ENCODE results near the gene PHC2.

Gene PHC2, protein sequence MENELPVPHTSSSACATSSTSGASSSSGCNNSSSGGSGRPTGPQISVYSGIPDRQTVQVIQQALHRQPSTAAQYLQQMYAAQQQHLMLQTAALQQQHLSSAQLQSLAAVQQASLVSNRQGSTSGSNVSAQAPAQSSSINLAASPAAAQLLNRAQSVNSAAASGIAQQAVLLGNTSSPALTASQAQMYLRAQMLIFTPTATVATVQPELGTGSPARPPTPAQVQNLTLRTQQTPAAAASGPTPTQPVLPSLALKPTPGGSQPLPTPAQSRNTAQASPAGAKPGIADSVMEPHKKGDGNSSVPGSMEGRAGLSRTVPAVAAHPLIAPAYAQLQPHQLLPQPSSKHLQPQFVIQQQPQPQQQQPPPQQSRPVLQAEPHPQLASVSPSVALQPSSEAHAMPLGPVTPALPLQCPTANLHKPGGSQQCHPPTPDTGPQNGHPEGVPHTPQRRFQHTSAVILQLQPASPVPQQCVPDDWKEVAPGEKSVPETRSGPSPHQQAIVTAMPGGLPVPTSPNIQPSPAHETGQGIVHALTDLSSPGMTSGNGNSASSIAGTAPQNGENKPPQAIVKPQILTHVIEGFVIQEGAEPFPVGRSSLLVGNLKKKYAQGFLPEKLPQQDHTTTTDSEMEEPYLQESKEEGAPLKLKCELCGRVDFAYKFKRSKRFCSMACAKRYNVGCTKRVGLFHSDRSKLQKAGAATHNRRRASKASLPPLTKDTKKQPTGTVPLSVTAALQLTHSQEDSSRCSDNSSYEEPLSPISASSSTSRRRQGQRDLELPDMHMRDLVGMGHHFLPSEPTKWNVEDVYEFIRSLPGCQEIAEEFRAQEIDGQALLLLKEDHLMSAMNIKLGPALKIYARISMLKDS

DNA sequence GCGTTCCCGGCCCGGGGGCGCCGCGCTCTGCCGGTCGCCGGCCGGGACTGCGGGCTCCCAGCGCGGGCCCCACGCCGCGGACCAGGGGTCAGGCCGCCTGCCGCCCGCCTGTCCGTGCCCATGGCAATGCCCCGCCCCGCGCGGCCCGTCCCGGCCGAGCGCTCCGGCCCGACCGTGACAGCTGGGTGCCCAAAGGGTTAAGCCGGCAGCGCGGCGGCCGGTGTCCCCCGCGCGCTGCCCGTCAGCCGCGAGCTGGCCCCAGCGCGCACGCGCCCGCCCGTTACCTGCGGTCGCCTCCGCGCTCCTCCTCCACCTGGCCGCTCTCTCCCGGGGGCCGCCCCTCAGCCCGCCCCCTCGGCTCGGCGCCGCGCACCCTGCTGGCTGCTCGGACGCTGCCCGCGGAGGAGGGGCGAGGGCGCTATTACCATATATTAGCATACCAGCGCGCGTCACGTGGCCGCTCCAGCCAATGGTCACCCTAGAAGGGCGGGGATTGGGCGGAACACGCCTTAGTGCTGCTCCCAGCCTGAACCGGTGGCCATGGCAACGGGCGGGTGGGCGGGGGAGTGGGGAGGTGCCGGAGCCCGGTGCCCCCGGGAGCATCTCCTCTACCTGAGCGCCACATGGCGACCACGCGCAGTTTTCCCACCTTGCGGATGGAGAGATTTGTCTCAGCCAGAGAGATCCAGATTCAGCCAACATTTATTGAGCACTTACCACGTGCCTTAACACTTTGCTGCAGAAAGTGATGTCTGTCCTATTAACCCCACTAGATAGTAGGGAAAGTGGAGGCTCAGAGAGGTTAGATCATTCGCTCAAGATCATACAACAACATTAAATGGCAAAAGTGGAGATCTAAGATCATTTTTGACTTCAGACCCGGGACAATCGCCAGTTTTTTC, at the start of gene PHC2:
PHC2 (minus strand) TSS at position 404 of the 902 bp plus-strand sequence. CDS start 55,556 bp downstream, outside the sequence.
- H3K4me3 ChIP-seq (ENCODE audit: low read depth, low read length, poor library complexity, severe bottlenecking): peak within 1 kb of the TSS; percentile 59
- no peak within 1 kb of the TSS for H3K27ac ChIP-seq (ENCODE audit: low read depth, low read length, poor library complexity, severe bottlenecking)
- H3K9me3 ChIP-seq (ENCODE audit: low read length): no peaks in the 10 kb centered on the region
- no peaks in the 10 kb centered on the region for H4K20me1 ChIP-seq (ENCODE audit: insufficient read depth, low read length)
- H3K4me2 ChIP-seq (ENCODE audit: low read length): peak within 1 kb of the TSS; percentile 68
- no peak within 1 kb of the TSS for H2AFZ ChIP-seq (ENCODE audit: low read length)
- no peaks in the 10 kb centered on the region for H3K36me3 ChIP-seq (ENCODE audit: insufficient read depth, low read length)
- TF ChIP-seq, protein P1, sequence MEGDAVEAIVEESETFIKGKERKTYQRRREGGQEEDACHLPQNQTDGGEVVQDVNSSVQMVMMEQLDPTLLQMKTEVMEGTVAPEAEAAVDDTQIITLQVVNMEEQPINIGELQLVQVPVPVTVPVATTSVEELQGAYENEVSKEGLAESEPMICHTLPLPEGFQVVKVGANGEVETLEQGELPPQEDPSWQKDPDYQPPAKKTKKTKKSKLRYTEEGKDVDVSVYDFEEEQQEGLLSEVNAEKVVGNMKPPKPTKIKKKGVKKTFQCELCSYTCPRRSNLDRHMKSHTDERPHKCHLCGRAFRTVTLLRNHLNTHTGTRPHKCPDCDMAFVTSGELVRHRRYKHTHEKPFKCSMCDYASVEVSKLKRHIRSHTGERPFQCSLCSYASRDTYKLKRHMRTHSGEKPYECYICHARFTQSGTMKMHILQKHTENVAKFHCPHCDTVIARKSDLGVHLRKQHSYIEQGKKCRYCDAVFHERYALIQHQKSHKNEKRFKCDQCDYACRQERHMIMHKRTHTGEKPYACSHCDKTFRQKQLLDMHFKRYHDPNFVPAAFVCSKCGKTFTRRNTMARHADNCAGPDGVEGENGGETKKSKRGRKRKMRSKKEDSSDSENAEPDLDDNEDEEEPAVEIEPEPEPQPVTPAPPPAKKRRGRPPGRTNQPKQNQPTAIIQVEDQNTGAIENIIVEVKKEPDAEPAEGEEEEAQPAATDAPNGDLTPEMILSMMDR (IDR thresholded peaks at IDR 0.05; ENCODE audit: low read length): no peak
- no peak for TF ChIP-seq EZH2 (IDR thresholded peaks at IDR 0.05; ENCODE audit: borderline replicate concordance, low read length)
- no peaks in the 10 kb centered on the region; the same call in 1 of the 2 replicates for H3K27me3 ChIP-seq (ENCODE audit: insufficient read depth, low read length)
- H3F3A ChIP-seq (ENCODE audit: insufficient read depth, low read length): no peaks in the 10 kb centered on the region
- H3K4me1 ChIP-seq (ENCODE audit: insufficient read depth, low read length, severe bottlenecking): peaks cover 3% of the 10 kb centered on the region
- H3K9me2 ChIP-seq (ENCODE audit: low read depth, low read length): no peaks in the 10 kb centered on the region
- H3K79me2 ChIP-seq (ENCODE audit: insufficient read depth, low read length): no peaks in the 10 kb centered on the region
- peak within 1 kb of the TSS; percentile 36; the same call in 1 of the 2 replicates for H3K9ac ChIP-seq (ENCODE audit: low read length)

DNA sequence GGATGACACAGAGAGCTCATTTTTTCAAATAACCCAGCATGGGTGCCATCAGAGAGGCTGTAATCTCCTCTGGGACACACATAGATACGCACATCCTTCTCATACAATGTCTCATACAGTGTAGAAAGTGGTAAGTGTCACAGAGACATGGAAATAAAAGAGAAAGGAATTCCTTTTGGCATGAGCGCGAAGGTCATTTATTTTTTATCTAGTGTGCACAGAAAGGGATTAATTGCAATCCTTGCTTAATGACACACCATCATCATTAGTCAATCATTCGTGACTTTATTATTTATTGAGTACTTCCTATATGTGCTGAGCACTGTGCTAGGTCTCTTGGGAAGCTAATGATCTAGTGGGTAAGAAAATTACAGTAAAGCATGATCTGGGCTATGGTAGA, 46.6 kb upstream of the PHC2 start:
- H2AFZ ChIP-seq (ENCODE audit: low read length): no peak overlapping the region
- no peaks in the 10 kb centered on the region for H4K20me1 ChIP-seq (ENCODE audit: insufficient read depth, low read length)
- no peak overlapping the region for H3K27ac ChIP-seq (ENCODE audit: low read depth, low read length, poor library complexity, severe bottlenecking)
- no peak overlapping the region for H3K9ac ChIP-seq (ENCODE audit: low read length)
- H3K27me3 ChIP-seq (ENCODE audit: insufficient read depth, low read length): no peaks in the 10 kb centered on the region
- no peaks in the 10 kb centered on the region for H3K9me2 ChIP-seq (ENCODE audit: low read depth, low read length)
- TF ChIP-seq, protein P1 (IDR thresholded peaks at IDR 0.05; ENCODE audit: low read length): no peak
- no peak for TF ChIP-seq EZH2 (IDR thresholded peaks at IDR 0.05; ENCODE audit: borderline replicate concordance, low read length)
- no peaks in the 10 kb centered on the region for H3K36me3 ChIP-seq (ENCODE audit: insufficient read depth, low read length)
- no peaks in the 10 kb centered on the region for H3F3A ChIP-seq (ENCODE audit: insufficient read depth, low read length)
- H3K79me2 ChIP-seq (ENCODE audit: insufficient read depth, low read length): no peaks in the 10 kb centered on the region
- peaks cover 3% of the 10 kb centered on the region for H3K4me1 ChIP-seq (ENCODE audit: insufficient read depth, low read length, severe bottlenecking)
- H3K4me2 ChIP-seq (ENCODE audit: low read length): no peak overlapping the region
- H3K4me3 ChIP-seq (ENCODE audit: low read depth, low read length, poor library complexity, severe bottlenecking): no peak overlapping the region
- H3K9me3 ChIP-seq (ENCODE audit: low read length): no peaks in the 10 kb centered on the region

DNA sequence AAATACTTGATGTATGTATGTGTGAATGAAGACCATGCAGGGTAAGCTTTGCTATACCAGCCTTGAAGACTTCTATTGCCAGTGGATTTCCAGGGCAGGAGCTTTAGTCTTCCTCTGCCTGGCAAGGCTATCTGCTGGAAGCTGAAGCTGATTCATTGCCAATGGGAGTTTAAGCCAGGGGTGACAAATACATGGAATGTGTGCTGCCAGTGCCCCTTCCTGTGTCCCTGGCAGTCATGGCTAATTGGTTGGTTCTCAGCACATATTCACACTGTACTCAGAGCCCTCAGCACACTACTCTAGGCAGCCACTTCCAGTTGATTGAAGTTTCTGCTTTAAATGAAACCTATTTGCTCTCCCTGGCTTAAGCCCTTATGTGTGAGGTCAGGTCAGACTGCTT, 43.0 kb upstream of the PHC2 start:
- H3K4me1 ChIP-seq (ENCODE audit: insufficient read depth, low read length, severe bottlenecking): peaks cover 10% of the 10 kb centered on the region
- H3K27me3 ChIP-seq (ENCODE audit: insufficient read depth, low read length): no peaks in the 10 kb centered on the region
- no peak overlapping the region for H3K4me2 ChIP-seq (ENCODE audit: low read length)
- H3K9me2 ChIP-seq (ENCODE audit: low read depth, low read length): no peaks in the 10 kb centered on the region
- no peaks in the 10 kb centered on the region for H3K79me2 ChIP-seq (ENCODE audit: insufficient read depth, low read length)
- no peak overlapping the region for H3K27ac ChIP-seq (ENCODE audit: low read depth, low read length, poor library complexity, severe bottlenecking)
- no peaks in the 10 kb centered on the region for H4K20me1 ChIP-seq (ENCODE audit: insufficient read depth, low read length)
- H3K9ac ChIP-seq (ENCODE audit: low read length): no peak overlapping the region
- H2AFZ ChIP-seq (ENCODE audit: low read length): no peak overlapping the region
- no peaks in the 10 kb centered on the region for H3K36me3 ChIP-seq (ENCODE audit: insufficient read depth, low read length)
- no peak overlapping the region for H3K4me3 ChIP-seq (ENCODE audit: low read depth, low read length, poor library complexity, severe bottlenecking)
- no peaks in the 10 kb centered on the region for H3K9me3 ChIP-seq (ENCODE audit: low read length)
- H3F3A ChIP-seq (ENCODE audit: insufficient read depth, low read length): no peaks in the 10 kb centered on the region
- TF ChIP-seq, protein P1 (IDR thresholded peaks at IDR 0.05; ENCODE audit: low read length): no peak
